HEK293 (cell line): ENCODE results near the gene CTSZ.

Experiments used
- CTCF ChIA-PET: fragments of 350-600 bp; formaldehyde crosslinking; extraction: SDS; loops from one replicate; lab custom pipeline; 2021; ENCODE audit warnings: antibody characterized with exemption; lab: Yijun Ruan, JAX
- POLR2A ChIA-PET: fragments of 300-600 bp; formaldehyde crosslinking; extraction: SDS; loops from one replicate; lab custom pipeline; 2020; ENCODE audit warnings: antibody characterized with exemption, inconsistent platforms; lab: Yijun Ruan, JAX
- H3K27ac ChIP-seq: fragments of 200-500 bp; sonication (Bioruptor generic); 2 replicates; pipeline ENCODE4 v1.5.1; 2014; ENCODE audit warnings: low read depth, low read length, control low read depth, inconsistent platforms; ENCODE audit errors: extremely low read depth
- H3K36me3 ChIP-seq, 2 experiments: fragments of 200-500 bp in 1 of 2; sonication (Bioruptor generic) in 1 of 2; 1 replicate in 1 of 2; 2 replicates in 1 of 2; pipeline ENCODE4 v1.5.1; 2014 to 2017; ENCODE audit warnings: inconsistent platforms in 2 of 2, low read length in 2 of 2; ENCODE audit not compliant: control insufficient read depth in 2 of 2, insufficient read depth in 1 of 2
- H3K4me1 ChIP-seq: fragments of 200-500 bp; sonication (Bioruptor generic); 2 replicates; pipeline ENCODE4 v1.5.1; 2014; ENCODE audit warnings: mild to moderate bottlenecking, low read length, inconsistent platforms; ENCODE audit not compliant: control insufficient read depth, insufficient read depth
- H3K4me3 ChIP-seq: 2 replicates; pipeline ENCODE4 v1.5.1; 2011; ENCODE audit warnings: low read depth, mild to moderate bottlenecking, control low read depth, low read length, moderate library complexity
- H3K9me3 ChIP-seq: fragments of 200-500 bp; sonication (Bioruptor generic); 2 replicates; pipeline ENCODE4 v1.5.1; 2014; ENCODE audit warnings: low read depth, low read length, inconsistent platforms; ENCODE audit not compliant: control insufficient read depth, insufficient read depth
- GLIS1 ChIP-seq: fragments of 450-650 bp; formaldehyde crosslinking; IDR thresholded peaks from 2 replicates; pipeline ENCODE4 v1.5.1; 2016; ENCODE audit warnings: missing biosample characterization, missing genetic modification characterization
- OSR2 ChIP-seq: fragments of 450-650 bp; formaldehyde crosslinking; IDR thresholded peaks from 2 replicates; pipeline ENCODE4 v1.5.1; 2016; ENCODE audit warnings: missing biosample characterization, missing genetic modification characterization
- PATZ1 ChIP-seq: fragments of 450-650 bp; formaldehyde crosslinking; IDR thresholded peaks from 2 replicates; pipeline ENCODE4 v1.5.1; 2016; ENCODE audit warnings: missing biosample characterization, missing genetic modification characterization
- PRDM1 ChIP-seq: fragments of 450-650 bp; formaldehyde crosslinking; IDR thresholded peaks from 2 replicates; pipeline ENCODE4; 2016; ENCODE audit warnings: missing biosample characterization, missing genetic modification characterization
- PRDM10 ChIP-seq: fragments of 450-650 bp; formaldehyde crosslinking; IDR thresholded peaks from 2 replicates; pipeline ENCODE4 v1.5.1; 2016; ENCODE audit warnings: missing biosample characterization, missing genetic modification characterization
- SP7 ChIP-seq: fragments of 450-650 bp; formaldehyde crosslinking; IDR thresholded peaks from 2 replicates; pipeline ENCODE4 v1.5.1; 2016; ENCODE audit warnings: missing biosample characterization, missing genetic modification characterization
- ZIC2 ChIP-seq: fragments of 450-650 bp; formaldehyde crosslinking; IDR thresholded peaks from 2 replicates; pipeline ENCODE4 v1.5.1; 2016; ENCODE audit warnings: missing biosample characterization, missing genetic modification characterization
- ZNF202 ChIP-seq: fragments of 450-650 bp; formaldehyde crosslinking; IDR thresholded peaks from 2 replicates; pipeline ENCODE4 v1.5.1; 2016; ENCODE audit warnings: missing biosample characterization, missing genetic modification characterization, borderline replicate concordance
- ZNF23 ChIP-seq: fragments of 450-650 bp; formaldehyde crosslinking; IDR thresholded peaks from 2 replicates; pipeline ENCODE4 v1.5.1; 2016; ENCODE audit warnings: missing biosample characterization, missing genetic modification characterization, borderline replicate concordance
- ZNF248 ChIP-seq: fragments of 450-650 bp; formaldehyde crosslinking; IDR thresholded peaks from 2 replicates; pipeline ENCODE4 v1.5.1; 2017; ENCODE audit warnings: missing biosample characterization, missing genetic modification characterization
- ZNF391 ChIP-seq: fragments of 450-650 bp; formaldehyde crosslinking; IDR thresholded peaks from 2 replicates; pipeline ENCODE4 v1.5.1; 2016; ENCODE audit warnings: low read depth, missing biosample characterization, missing genetic modification characterization, borderline replicate concordance
- ZNF645 ChIP-seq: fragments of 450-650 bp; formaldehyde crosslinking; IDR thresholded peaks from 2 replicates; pipeline ENCODE4; 2016; ENCODE audit warnings: missing biosample characterization, missing genetic modification characterization
- ZNF830 ChIP-seq: fragments of 450-650 bp; IDR thresholded peaks from 2 replicates; pipeline ENCODE4 v1.5.0; 2018; ENCODE audit warnings: missing biosample characterization, missing genetic modification characterization, low read depth, mild to moderate bottlenecking, moderate library complexity

Gene CTSZ

GRCh38 chr20:59022754-59023153 lies 15.7 kb upstream of the CTSZ start (continued):
- TF ChIP-seq GLIS1 (tag by site-specific recombination) = no peak
- no peak for TF ChIP-seq ZNF248
- TF ChIP-seq ZNF391 (tag by site-specific recombination) = no peak
- no peak for TF ChIP-seq ZNF830 (tag by site-specific recombination)
- no peak for TF ChIP-seq PRDM1 (tag by site-specific recombination)

GRCh38 chr20:59020938-59021551 lies 14.0 kb upstream of the CTSZ start:
- CTCF ChIA-PET = interaction anchor here (0.6 to 0.8 kb wide), 2 partner anchors 453 to 474 kb away, joined by 3 read pairs; no protein-coding TSS in a partner anchor

More at GRCh38 chr20:59020938-59021551, 14.0 kb upstream of the CTSZ start:
- Histone ChIP-seq H3K9me3 (no peaks in the 10 kb centered on the region), H3K4me1 (no peaks in the 10 kb centered on the region), H3K27ac (no peak overlapping the region), H3K4me3 (no peak overlapping the region)
- POLR2A ChIA-PET = interaction anchor here (0.5 to 1.9 kb wide), 2 partner anchors 11 to 39 kb away, joined by 3 to 9 read pairs; partner anchors contain the start of gene ATP5F1E
- TF ChIP-seq PRDM1 (tag by site-specific recombination) = peak; percentile 33; the same call in 1 of the 2 replicates
- peak; percentile 11; the same call in 1 of the 2 replicates for TF ChIP-seq ZIC2 (tag by site-specific recombination)
- TF ChIP-seq PATZ1 (tag by site-specific recombination) = no peak
- no peak for TF ChIP-seq ZNF23 (tag by site-specific recombination)
- no peak for TF ChIP-seq ZNF202 (tag by site-specific recombination)
- peak; percentile 78 for TF ChIP-seq SP7 (tag by site-specific recombination)
- no peak for TF ChIP-seq ZNF645 (tag by site-specific recombination)
- TF ChIP-seq OSR2 (tag by site-specific recombination) = peak; percentile 34
- TF ChIP-seq PRDM10 (tag by site-specific recombination) = peak; percentile 28; the same call in 1 of the 2 replicates
- TF ChIP-seq, all 188 proteins: peak for 5
- H3K36me3 ChIP-seq = peaks cover 3 to 35% of the 10 kb centered on the region in 2 experiments; a peak in 2 of 3 replicates
